Vagina (tissue), 2 donors: ENCODE data around the gene CALN1.

Source experiments
- CTCF ChIP-seq, 3 experiments: fragments of 450-650 bp in 2 of 3; fragments of 200-600 bp in 1 of 3; sonication (generic) in 1 of 3; IDR thresholded peaks; one replicate each; pipeline ENCODE4 v1.5.1; 2017 to 2019; ENCODE audit warnings: antibody characterized with exemption in 3 of 3, mild to moderate bottlenecking in 2 of 3, moderate library complexity in 2 of 3
- POLR2A ChIP-seq, 2 donors: fragments of 450-650 bp; IDR thresholded peaks; one replicate each; pipeline ENCODE4 v1.6.1; 2017; ENCODE audit warnings: antibody characterized with exemption in 2 of 2, mild to moderate bottlenecking in 2 of 2, moderate library complexity in 2 of 2
- POLR2AphosphoS5 ChIP-seq, 2 donors: sonication (generic); formaldehyde crosslinking; IDR thresholded peaks; one replicate each; pipeline ENCODE4 v1.9.0; 2017; ENCODE audit warnings: antibody characterized with exemption in 2 of 2, mild to moderate bottlenecking in 2 of 2, low read depth in 1 of 2; ENCODE audit not compliant: insufficient read depth in 1 of 2

DNA sequence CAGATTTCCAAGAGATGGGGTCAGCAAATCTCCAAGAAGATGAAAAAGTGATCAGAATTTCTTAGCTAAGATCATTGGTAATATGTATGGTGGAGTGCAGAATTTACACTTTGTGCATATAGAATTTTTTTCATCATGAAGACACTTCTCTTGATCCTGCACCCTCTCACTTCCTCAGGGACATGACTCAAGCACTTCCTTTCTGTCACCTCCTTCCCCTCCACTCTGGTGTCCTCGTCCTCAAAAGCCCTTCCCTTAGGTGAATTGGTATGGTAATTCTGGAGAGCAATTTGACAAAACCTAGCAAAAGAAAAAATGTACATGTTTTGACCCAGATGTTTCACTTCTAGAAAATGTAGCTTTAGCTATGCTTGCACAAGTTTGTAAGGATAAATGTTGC, 18.1 kb downstream of the CALN1 start:
- TF ChIP-seq CTCF (IDR thresholded peaks at IDR 0.05) (no peak), POLR2AphosphoS5 (IDR thresholded peaks at IDR 0.05; ENCODE audit: insufficient read depth in 1 of 2, low read depth in 1 of 2) (no peak), POLR2A (IDR thresholded peaks at IDR 0.05) (no peak)
